ENCODE measurements around the gene GGA1.

DNA sequence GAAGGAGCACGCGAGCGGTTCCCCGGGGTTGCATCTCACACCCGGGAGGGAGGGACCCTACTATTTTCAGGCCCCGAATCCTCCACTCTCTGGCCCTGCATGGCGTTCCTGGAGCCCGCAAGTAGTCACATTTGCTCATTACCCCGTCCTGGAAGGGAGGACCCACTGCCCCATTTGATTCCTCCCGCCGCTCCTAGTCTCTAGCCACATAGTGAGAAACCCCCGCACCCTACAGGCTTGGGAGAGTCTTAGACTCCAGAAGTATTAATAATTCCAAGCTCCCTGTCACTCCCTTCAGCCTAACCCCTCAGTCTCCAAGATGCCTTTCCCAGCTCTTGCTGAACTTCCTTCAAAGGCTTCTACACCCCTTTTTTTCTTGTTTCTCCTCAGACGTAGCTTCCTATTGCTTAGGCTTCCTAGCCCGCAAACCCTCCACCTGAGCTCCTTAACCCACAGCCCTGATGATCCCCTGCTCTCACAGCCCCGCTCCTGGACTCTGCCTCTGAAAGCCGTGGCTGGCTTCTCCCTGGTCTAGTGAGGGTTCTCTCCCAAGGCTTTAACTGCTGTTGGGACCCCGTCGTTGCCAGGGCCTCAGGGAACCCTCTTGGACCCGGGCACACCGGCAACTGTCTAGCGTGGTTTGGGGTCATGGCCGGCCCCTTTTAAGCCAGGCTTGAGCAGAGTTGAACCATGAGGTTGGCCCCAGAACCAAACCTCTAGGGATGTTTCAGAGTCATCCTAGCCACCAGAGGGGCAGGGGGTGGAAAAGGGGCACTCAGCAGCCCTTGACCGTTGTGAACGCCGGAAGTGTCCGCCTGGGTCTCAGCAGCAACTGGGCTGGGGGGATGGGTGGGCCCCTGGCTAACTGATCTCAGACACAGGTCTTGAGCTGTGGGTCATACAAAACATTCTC, 862 bp downstream of the GGA1 start:
- TF ChIP-seq CTCF (IDR thresholded peaks at IDR 0.05; ENCODE audit: low read length), result no peak
- no peak for TF ChIP-seq EZH2phosphoT487 (IDR thresholded peaks at IDR 0.05; ENCODE audit: low read length)
